CD1c-positive myeloid dendritic cell (primary cell): Measurements from ENCODE around the gene ERC2.
"Not testable (repeated sequence)": the region's sequence is repeated elsewhere in the genome, so short reads cannot be mapped to it uniquely, and the experiment has no call there.

Source experiments
- DNase-seq: peaks from one replicate; pipeline ENCODE4 v3.0.0-alpha.2; 2016; ENCODE audit errors: extremely low spot score

ERC2 gene

GRCh38 chr3:56064684-56065083 lies 403.6 kb downstream of the ERC2 start:
- no peak for DNase-seq

GRCh38 chr3:56061279-56061626 lies 407.0 kb downstream of the ERC2 start:
- no peak for DNase-seq

- DNase-seq = no peak
Measured at GRCh38 chr3:56060521-56061278, 407.6 kb downstream of the ERC2 start.

- no peak for DNase-seq
Measured at GRCh38 chr3:56059731-56060130, 408.5 kb downstream of the ERC2 start.

- DNase-seq = no peak
Measured at GRCh38 chr3:56055951-56056350, 412.3 kb downstream of the ERC2 start.

GRCh38 chr3:56055546-56055945 lies 412.7 kb downstream of the ERC2 start:
- DNase-seq = no peak

- no peak for DNase-seq
Measured at GRCh38 chr3:56054844-56055243, 413.4 kb downstream of the ERC2 start.

- DNase-seq = no peak
Measured at GRCh38 chr3:56053727-56054126, 414.5 kb downstream of the ERC2 start.

- no peak for DNase-seq
Measured at GRCh38 chr3:56052188-56052587, 416.1 kb downstream of the ERC2 start.

- no peak for DNase-seq
Measured at GRCh38 chr3:56051052-56051451, 417.2 kb downstream of the ERC2 start.

- no peak for DNase-seq
Measured at GRCh38 chr3:56048946-56049345, 419.3 kb downstream of the ERC2 start.

- no peak for DNase-seq
Measured at GRCh38 chr3:56048331-56048730, 419.9 kb downstream of the ERC2 start.

- DNase-seq = no peak
Measured at GRCh38 chr3:56042326-56042951, 425.8 kb downstream of the ERC2 start.

- no peak for DNase-seq
Measured at GRCh38 chr3:56025326-56025725, 442.9 kb downstream of the ERC2 start.

- no peak for DNase-seq
Measured at GRCh38 chr3:56023546-56023945, 444.7 kb downstream of the ERC2 start.

GRCh38 chr3:56022619-56023018 lies 445.6 kb downstream of the ERC2 start:
- DNase-seq = no peak

GRCh38 chr3:56019490-56020146 lies 448.6 kb downstream of the ERC2 start:
- no peak for DNase-seq

- not testable (repeated sequence) for DNase-seq
Measured at GRCh38 chr3:56015374-56015773, 452.9 kb downstream of the ERC2 start.

GRCh38 chr3:56012721-56013120 lies 455.5 kb downstream of the ERC2 start:
- DNase-seq = no peak

GRCh38 chr3:56005196-56005805 lies 463.0 kb downstream of the ERC2 start:
- no peak for DNase-seq

- no peak for DNase-seq
Measured at GRCh38 chr3:56003129-56003528, 465.1 kb downstream of the ERC2 start.

- no peak for DNase-seq
Measured at GRCh38 chr3:56001991-56002390, 466.3 kb downstream of the ERC2 start.

- no peak for DNase-seq
Measured at GRCh38 chr3:56001537-56001936, 466.7 kb downstream of the ERC2 start.
